GM12878 (cell line): ENCODE data around the gene PPM1A.

Source experiments
- CTCF ChIP-seq, 3 experiments: IDR thresholded peaks in 2 of 3; conservative IDR thresholded peaks in 1 of 3; 2 replicates each; pipeline ENCODE4 v1.5.1; 2011; ENCODE audit warnings: low read depth in 3 of 3, low read length in 3 of 3, mild to moderate bottlenecking in 3 of 3, control low read depth in 2 of 3, moderate library complexity in 2 of 3, inconsistent platforms in 1 of 3, mixed read lengths in 1 of 3; ENCODE audit not compliant: control insufficient read depth in 2 of 3, insufficient read depth in 1 of 3; ENCODE audit errors: extremely low read depth in 1 of 3
- EP300 ChIP-seq, 2 experiments: fragments of 150-350 bp in 1 of 2; IDR thresholded peaks; 2 replicates each; pipeline ENCODE4 v1.6.1; 2011 to 2012; ENCODE audit warnings: low read depth in 2 of 2, low read length in 2 of 2, borderline replicate concordance in 1 of 2, improper control_type of control experiment in 1 of 2, inconsistent platforms in 1 of 2; ENCODE audit not compliant: control insufficient read depth in 1 of 2
- FOS ChIP-seq: IDR thresholded peaks from 3 replicates; pipeline ENCODE4 v1.6.1; 2011; ENCODE audit warnings: borderline replicate concordance; ENCODE audit not compliant: insufficient read length; ENCODE audit errors: extremely low read depth
- FOXM1 ChIP-seq: IDR thresholded peaks from 2 replicates; pipeline ENCODE4 v1.6.1; 2012; ENCODE audit warnings: low read depth, mild to moderate bottlenecking, inconsistent platforms, low read length, moderate library complexity
- MXI1 ChIP-seq: fragments of 150-350 bp; IDR thresholded peaks from 2 replicates; pipeline ENCODE4 v1.6.1; 2011; ENCODE audit warnings: low read depth, mild to moderate bottlenecking, inconsistent platforms, low read length, improper control_type of control experiment
- POLR2A ChIP-seq: IDR thresholded peaks from 2 replicates; pipeline ENCODE4 v1.6.1; 2011; ENCODE audit warnings: low read depth, mild to moderate bottlenecking, low read length
- POLR2AphosphoS5 ChIP-seq: IDR thresholded peaks from 2 replicates; pipeline ENCODE4 v1.6.1; 2011; ENCODE audit warnings: mild to moderate bottlenecking, low read length, inconsistent platforms
- RAD21 ChIP-seq: IDR thresholded peaks from 2 replicates; pipeline ENCODE4 v1.6.1; 2011; ENCODE audit warnings: mild to moderate bottlenecking, low read depth, low read length, moderate library complexity; ENCODE audit not compliant: insufficient read depth
- RFX5 ChIP-seq: IDR thresholded peaks from 2 replicates; pipeline ENCODE4 v1.6.1; 2011; ENCODE audit warnings: low read depth, low read length, improper control_type of control experiment
- SKIL ChIP-seq: fragments of 450-650 bp; IDR thresholded peaks from 2 replicates; pipeline ENCODE4 v1.6.1; 2017; ENCODE audit warnings: mild to moderate bottlenecking, low read depth, inconsistent platforms; ENCODE audit not compliant: poor library complexity, severe bottlenecking
- ZBED1 ChIP-seq: IDR thresholded peaks from 2 replicates; pipeline ENCODE4 v1.6.1; 2016; ENCODE audit warnings: borderline replicate concordance
- ZNF274 ChIP-seq: IDR thresholded peaks from one replicate; pipeline ENCODE4 v1.8.0; 2011; ENCODE audit not compliant: insufficient read length, insufficient read depth
- TF ChIP-seq, protein P1 (sequence below): IDR thresholded peaks from 2 replicates; pipeline ENCODE4 v1.6.1; 2012; ENCODE audit warnings: low read depth, low read length, improper control_type of control experiment
- TF ChIP-seq, protein P2 (sequence below): IDR thresholded peaks from 2 replicates; pipeline ENCODE4 v1.6.1; 2012; ENCODE audit warnings: mild to moderate bottlenecking, low read depth, low read length

DNA sequence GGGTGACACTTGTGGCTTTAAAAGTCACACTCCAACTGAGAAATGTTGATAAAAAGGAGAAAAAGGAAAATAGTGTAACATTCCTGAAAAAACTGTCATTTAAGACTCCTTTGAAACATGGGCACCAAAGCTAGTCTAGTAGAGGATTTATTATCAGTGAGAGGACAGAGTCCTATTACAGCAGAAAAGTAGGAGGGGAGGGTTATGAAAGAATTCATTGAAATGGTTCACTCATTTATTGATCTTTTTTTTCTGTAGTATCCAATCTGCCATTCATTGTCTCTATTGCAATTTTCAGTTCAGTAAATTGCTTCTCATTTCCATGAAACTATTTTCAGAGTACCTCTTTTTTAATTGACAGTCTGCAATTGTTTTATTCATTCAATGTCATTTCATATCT, 25.4 kb downstream of the PPM1A start:
- no peak for TF ChIP-seq CTCF (IDR thresholded peaks at IDR 0.05 in 2 of 3, conservative IDR thresholded peaks at IDR 0.05 in 1 of 3; ENCODE audit: control insufficient read depth in 2 of 3, extremely low read depth in 1 of 3, insufficient read depth in 1 of 3, low read depth in 3 of 3, low read length in 3 of 3)
- TF ChIP-seq RAD21, result no peak
- no peak for TF ChIP-seq FOXM1
- no peak for TF ChIP-seq ZNF274
- TF ChIP-seq, protein P1, sequence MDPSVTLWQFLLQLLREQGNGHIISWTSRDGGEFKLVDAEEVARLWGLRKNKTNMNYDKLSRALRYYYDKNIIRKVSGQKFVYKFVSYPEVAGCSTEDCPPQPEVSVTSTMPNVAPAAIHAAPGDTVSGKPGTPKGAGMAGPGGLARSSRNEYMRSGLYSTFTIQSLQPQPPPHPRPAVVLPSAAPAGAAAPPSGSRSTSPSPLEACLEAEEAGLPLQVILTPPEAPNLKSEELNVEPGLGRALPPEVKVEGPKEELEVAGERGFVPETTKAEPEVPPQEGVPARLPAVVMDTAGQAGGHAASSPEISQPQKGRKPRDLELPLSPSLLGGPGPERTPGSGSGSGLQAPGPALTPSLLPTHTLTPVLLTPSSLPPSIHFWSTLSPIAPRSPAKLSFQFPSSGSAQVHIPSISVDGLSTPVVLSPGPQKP, result no peak
- no peak for TF ChIP-seq POLR2A
- TF ChIP-seq, protein P2, sequence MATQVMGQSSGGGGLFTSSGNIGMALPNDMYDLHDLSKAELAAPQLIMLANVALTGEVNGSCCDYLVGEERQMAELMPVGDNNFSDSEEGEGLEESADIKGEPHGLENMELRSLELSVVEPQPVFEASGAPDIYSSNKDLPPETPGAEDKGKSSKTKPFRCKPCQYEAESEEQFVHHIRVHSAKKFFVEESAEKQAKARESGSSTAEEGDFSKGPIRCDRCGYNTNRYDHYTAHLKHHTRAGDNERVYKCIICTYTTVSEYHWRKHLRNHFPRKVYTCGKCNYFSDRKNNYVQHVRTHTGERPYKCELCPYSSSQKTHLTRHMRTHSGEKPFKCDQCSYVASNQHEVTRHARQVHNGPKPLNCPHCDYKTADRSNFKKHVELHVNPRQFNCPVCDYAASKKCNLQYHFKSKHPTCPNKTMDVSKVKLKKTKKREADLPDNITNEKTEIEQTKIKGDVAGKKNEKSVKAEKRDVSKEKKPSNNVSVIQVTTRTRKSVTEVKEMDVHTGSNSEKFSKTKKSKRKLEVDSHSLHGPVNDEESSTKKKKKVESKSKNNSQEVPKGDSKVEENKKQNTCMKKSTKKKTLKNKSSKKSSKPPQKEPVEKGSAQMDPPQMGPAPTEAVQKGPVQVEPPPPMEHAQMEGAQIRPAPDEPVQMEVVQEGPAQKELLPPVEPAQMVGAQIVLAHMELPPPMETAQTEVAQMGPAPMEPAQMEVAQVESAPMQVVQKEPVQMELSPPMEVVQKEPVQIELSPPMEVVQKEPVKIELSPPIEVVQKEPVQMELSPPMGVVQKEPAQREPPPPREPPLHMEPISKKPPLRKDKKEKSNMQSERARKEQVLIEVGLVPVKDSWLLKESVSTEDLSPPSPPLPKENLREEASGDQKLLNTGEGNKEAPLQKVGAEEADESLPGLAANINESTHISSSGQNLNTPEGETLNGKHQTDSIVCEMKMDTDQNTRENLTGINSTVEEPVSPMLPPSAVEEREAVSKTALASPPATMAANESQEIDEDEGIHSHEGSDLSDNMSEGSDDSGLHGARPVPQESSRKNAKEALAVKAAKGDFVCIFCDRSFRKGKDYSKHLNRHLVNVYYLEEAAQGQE, result no peak
- no peak for TF ChIP-seq RFX5
- no peak for TF ChIP-seq FOS
- TF ChIP-seq SKIL, result no peak
- no peak for TF ChIP-seq POLR2AphosphoS5
- no peak for TF ChIP-seq MXI1
- no peak for TF ChIP-seq ZBED1
- TF ChIP-seq EP300 (IDR thresholded peaks at IDR 0.05; ENCODE audit: borderline replicate concordance in 1 of 2, control insufficient read depth in 1 of 2, low read depth in 2 of 2, low read length in 2 of 2), result no peak
